HuH-7 (cell line): ENCODE data around the gene PHACTR1.

Experiments used
- DNase-seq: peaks from one replicate; pipeline ENCODE4 v3.0.0; 2011; ENCODE audit warnings: low spot score

PHACTR1 gene

GRCh38 chr6:13074415-13075140 is 358.0 kb downstream of the PHACTR1 start:
- no peak for DNase-seq

GRCh38 chr6:13075141-13075845 is 358.7 kb downstream of the PHACTR1 start:
- no peak for DNase-seq

GRCh38 chr6:13076575-13076974 is 360.0 kb downstream of the PHACTR1 start:
- DNase-seq = no peak

DNA sequence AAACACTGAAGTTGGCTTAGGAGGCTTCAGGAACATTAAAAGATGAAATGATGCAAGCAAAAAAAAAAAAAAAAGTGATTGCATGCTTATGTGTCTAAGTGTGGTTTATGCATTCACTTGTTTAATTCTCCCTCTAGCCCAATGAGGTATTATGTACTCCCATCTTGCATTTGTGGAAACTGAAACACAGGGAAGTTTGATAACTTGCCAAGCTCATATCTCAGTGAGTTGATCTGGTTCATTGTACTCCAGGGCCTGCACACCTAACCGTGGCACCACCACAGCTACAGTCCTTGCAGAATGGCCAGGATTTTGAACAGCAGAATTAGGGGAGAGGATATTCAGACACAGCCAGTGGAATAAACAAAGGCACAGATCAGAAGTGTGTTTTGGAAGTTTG is 360.6 kb downstream of the PHACTR1 start:
- no peak for DNase-seq

DNA sequence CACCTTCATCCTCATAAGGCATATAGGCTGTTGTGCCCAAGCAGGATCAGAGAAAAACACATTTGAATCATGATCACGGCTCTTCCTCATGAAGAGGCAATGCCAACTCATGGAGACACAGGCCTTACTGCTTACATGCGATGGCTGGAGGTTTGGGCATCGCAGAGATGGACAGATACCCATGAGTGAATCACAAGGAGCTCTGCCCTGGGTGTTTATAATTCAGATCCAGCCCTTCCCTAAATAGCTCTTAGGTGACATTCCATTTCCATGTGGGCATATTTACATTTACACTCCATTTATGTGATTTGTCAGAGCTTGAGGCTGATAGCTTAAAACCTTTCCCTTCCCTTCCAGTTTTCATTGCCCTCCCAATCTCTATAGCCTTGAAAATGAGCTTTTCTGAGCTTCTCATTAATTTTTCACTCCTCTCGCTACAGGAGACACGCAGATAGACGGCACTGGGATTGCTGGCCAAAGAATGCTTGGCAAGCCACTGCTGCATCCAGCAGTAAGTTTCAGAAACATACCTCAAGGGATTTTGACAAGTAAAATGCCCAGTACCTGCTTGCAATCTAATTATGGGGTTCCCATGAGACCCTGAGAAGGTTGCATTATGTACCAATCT is 362.6 kb downstream of the PHACTR1 start:
- DNase-seq = no peak

DNA sequence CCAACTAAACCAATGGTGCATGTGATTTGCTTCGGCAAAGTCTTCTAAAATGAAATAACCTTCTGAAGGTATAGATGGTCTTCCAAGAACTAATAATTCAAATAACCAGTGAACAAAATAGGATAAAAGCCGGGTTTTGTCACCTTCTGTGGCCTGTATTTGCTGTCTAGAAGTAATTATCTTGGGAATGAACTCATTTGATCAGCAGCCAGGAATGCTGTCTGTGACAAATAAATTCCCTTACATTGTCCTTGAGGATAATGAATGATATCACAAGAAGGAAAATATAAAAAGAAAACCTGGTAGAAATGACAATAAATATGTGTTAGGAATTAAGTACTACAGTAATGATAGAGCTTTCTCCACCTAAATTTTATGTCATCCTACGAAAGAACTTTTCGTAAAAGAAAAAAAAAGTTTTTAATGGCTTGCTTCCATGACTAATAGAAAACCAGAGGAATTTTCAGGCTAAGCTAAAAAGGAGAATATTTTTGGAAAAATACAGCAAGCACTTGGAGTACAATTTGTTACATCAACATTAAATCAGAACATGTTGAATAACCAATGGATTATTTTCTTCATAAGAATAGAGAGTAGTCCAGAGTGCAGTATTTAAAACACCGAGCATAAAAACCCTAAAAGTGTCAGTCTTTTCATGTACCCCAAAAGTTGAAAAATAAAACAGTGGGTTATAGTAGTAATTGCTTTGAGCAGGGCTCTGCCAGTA is 364.1 kb downstream of the PHACTR1 start:
- no peak for DNase-seq

GRCh38 chr6:13081189-13081563 is 364.6 kb downstream of the PHACTR1 start:
- DNase-seq = no peak

DNA sequence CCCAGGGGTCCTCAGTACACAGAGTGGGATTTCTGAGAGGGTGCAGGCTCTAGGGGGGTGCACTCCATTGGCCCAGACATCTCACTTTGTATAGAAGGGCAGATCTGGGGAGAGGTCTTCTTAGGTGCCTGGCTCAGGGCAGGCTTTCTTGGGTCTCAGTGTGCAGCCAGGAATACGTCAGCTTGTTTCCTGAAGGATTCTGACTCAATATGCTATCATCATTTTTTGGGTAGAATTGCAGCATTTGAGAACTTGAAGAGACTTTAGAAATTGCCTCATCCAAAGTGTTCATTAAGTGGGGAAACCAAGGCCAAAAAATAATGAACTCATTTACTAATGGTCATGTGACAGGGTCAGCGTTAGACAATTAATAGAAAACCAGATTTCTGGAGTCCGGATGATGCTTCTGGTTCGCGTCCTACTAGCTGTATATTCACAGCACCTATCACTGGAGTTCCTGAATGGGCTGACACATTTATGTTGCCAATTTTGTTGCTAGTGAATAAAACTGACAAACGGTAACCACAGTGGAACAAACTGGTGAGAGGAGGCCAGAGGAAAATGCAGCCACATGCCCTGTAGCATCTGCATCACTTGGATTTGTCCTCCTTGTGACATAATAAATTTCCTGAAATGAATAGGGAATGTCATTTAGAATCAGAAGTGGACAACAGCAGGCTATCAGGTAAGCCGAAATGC is 372.9 kb downstream of the PHACTR1 start:
- no peak for DNase-seq

DNA sequence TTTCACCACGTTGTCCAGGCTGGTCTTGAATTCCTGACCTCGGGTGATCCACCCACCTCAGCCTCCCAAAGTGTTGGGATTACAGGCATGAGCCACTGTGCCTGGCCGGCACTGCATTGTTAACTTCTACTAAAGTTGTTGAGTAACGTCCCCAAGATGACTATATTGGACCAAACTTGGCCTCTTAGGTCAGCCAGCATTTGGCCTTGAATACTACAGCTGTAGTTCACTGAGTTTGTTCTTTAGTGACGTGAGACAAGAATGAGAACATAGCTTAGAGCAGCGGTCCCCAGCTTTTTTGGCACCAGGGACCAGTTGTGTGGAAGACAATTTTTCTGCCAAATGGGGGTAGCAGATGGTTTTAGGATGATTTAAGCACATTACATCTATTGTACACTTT is 374.6 kb downstream of the PHACTR1 start:
- DNase-seq = no peak

DNA sequence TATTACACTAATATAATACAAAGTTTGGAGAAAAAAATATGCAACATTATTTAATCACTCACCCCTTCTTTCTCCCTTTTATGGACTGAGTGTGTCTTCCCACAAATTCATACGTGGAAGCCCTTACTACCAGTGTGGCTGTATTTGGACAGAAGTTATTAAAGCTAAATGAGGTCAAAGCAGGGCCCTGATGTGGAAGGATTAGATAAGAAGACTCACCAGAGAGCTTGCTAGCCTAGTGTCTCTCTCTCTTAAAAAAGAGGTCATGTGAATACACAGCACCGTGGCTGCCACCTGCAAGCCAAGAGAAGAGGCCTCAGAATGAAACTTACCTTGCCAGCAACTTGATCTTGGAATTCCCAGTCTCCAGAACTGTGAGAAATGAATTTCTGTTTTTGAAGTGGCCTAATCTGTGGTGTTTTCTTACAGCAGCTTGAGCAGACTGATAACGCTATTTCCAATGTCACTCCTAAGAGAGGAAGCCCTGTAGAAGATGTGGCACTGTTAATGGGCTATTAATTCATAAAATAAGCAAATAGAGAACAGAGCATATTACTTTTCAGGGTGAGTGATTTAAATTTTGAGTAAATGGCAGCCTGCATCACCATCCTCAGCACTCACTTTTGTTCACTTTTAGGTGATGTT is 378.3 kb downstream of the PHACTR1 start:
- DNase-seq = no peak

GRCh38 chr6:13096084-13096483 is 379.5 kb downstream of the PHACTR1 start:
- DNase-seq = no peak

DNA sequence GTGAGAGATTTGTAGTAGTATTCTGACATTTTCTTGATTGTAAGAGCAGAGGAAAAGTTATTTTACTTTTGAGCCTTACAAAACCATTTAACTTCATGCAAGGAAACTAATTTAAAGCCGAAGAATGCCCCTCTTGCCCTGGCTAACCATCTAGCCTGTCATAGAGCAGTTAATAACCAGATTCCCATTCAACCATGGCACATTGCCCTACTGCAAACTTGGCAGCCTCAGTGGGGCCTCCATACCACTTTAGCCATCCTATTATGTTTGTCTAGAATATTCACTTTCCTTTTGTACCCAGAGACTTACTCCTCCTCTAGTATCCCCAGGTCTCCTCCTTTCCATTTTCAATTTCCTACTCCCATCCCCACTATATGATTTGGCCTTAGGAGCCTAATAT is 380.9 kb downstream of the PHACTR1 start:
- no peak for DNase-seq

GRCh38 chr6:13098006-13098405 is 381.4 kb downstream of the PHACTR1 start:
- DNase-seq = no peak

DNA sequence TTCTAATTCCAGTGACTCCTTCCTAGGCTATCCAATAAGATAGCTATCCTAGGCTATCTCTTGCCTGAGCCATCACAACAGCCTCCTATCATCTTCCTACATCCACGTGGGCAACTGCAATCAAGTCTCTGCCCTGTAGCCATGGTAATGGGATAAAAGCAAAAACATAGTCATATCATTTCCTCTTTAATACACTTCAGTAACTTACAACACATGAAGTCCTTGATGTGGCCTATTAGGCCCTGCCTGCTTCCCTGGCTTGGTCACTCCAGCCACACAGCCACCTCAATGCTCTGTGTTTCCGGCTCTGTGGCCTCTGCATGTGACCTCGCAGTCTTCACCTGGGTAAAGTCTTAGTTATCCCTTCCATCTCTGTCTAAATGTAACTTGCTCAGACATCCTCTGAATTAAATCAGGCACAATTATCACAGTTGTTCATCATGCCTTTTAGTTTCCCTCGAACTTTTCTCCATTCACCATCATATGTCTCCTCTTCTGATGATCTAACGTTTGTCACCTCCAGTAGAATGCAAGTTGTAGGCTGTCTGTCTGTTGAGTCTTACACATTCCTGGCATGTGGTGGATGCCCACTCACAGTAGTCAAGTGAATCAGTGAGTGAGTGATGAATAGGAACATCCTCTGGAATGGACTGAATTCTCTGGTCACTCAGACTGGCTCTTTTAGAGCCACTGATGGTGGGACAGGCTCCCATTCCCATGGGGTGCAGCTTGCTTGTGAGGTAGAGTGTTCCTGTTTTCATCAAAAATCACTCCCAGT is 382.4 kb downstream of the PHACTR1 start:
- DNase-seq = no peak

- no peak for DNase-seq
Observed at GRCh38 chr6:13099771-13100170, 383.2 kb downstream of the PHACTR1 start.

DNA sequence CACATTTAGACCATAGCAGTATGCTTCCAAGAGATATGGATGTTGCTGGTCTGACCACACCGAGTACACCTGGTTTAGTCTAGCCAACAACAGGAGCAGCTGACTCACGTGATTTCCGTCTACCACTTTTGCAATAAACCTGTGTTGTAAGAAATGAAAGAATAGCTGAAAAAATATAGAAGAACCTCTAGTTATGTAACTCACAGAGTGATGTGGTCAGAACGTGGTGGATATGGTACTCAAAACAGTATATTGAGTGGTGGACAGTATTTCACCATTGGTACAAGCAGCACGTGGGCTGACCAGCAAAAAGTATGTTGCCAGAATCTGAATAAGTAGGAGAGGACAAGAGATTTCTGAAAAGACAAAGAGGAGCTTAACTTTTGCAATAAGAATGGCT is 384.8 kb downstream of the PHACTR1 start:
- no peak for DNase-seq

DNA sequence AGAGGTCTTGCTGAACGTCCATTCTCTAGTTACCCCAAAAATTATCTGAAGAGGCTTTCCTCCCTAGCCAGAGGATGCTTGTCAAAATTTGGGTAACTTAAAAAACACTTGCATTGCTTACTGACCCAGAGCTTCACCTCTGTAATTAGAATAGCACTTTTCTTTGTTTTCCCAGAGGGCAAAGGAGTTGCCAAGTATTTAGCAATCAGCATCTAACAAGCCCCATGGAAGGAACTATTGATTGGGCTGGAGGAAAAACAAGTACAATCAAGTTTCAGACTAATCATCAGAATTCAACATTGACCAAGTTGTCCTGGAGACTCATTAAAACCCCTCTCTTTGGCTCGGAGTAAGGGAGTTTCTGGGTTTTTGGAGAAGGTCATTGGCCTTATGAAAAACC is 385.4 kb downstream of the PHACTR1 start:
- DNase-seq = no peak

- no peak for DNase-seq
Observed at GRCh38 chr6:13103169-13103568, 386.6 kb downstream of the PHACTR1 start.

DNA sequence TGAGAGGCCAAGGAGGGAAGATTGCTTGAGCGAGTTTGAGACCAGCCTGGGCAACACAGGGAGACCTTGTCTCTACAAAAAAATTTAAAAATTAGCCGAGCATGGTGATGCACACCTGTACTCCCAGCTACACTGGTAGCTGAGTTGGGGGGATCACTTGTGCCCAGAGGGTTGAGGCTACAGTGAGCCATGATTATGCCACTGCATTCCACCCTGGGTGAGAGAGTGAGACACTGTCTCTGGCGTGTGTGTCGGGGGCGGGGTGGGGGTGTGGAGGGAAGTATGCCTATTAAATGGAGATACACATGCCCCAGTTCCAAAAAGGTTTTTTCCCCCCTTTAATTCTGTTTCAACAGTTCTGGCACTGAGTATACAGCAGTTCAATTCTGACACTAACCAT is 388.6 kb downstream of the PHACTR1 start:
- no peak for DNase-seq

DNA sequence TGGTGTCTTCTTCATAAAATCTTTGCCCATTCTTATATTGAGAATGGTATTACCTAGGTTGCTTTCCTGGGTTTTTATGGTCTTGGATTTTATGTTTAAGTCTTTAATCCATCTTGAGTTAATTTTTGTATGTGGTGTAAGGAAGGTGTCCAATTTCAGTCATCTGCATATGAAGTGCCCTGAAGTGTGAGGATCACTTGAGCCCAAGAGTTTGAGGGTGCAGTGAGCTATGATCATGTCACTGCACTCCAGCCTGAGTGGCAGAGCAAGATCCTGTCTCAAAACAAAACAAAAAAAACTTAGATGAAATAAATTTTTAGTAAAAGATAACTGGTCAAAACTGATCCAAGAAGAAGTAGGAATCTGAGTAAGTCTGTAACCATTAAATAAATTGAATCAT is 396.4 kb downstream of the PHACTR1 start:
- DNase-seq = no peak

GRCh38 chr6:13113376-13113775 is 396.8 kb downstream of the PHACTR1 start:
- no peak for DNase-seq
